Neural cell (in vitro differentiated cells): Measurements from ENCODE around the gene SLC38A5. TPM values are rescaled to one million over a fixed set of nuclear protein-coding genes. Genes with fewer than 3 reads are reported as not detected.

Experiments
- H2AFZ ChIP-seq: fragments of 200-600, 300-800 bp; sonication (generic), shearing (Covaris generic); 2 replicates; pipeline ENCODE4 v1.6.0; 2014; ENCODE audit warnings: low read depth, mild to moderate bottlenecking, antibody characterized with exemption, low read length, moderate library complexity
- H3F3A ChIP-seq: fragments of 200-600 bp; shearing (Covaris generic); 2 replicates; pipeline ENCODE4 v1.6.1; 2016; ENCODE audit warnings: mild to moderate bottlenecking, moderate library complexity, mixed read lengths, antibody characterized with exemption, low read length; ENCODE audit not compliant: insufficient read depth, poor library complexity, severe bottlenecking
- H3K27ac ChIP-seq: fragments of 200-600, 300-800 bp; sonication (generic), shearing (Covaris generic); 2 replicates; pipeline ENCODE4 v1.5.1; 2014; ENCODE audit warnings: mild to moderate bottlenecking, low read length, moderate library complexity
- H3K27me3 ChIP-seq: fragments of 300-800, 200-600 bp; sonication (generic), shearing (Covaris generic); 2 replicates; pipeline ENCODE4 v1.6.0; 2014; ENCODE audit warnings: mild to moderate bottlenecking, low read depth, low read length, moderate library complexity; ENCODE audit not compliant: insufficient read depth
- H3K36me3 ChIP-seq: fragments of 300-800, 200-600 bp; sonication (generic), shearing (Covaris generic); 2 replicates; pipeline ENCODE4 v1.5.1; 2014; ENCODE audit warnings: mild to moderate bottlenecking, antibody characterized with exemption, low read length, moderate library complexity; ENCODE audit not compliant: insufficient read depth
- H3K4me2 ChIP-seq: fragments of 300-800, 200-600 bp; sonication (generic), shearing (Covaris generic); 2 replicates; pipeline ENCODE4 v1.6.0; 2014; ENCODE audit warnings: mild to moderate bottlenecking, low read length
- H3K4me3 ChIP-seq: fragments of 300-800, 200-600 bp; sonication (generic), shearing (Covaris generic); 2 replicates; pipeline ENCODE4 v1.5.1; 2014; ENCODE audit warnings: mild to moderate bottlenecking, low read length, moderate library complexity
- H3K79me2 ChIP-seq: fragments of 200-600 bp; shearing (Covaris generic); replicated peaks from 2 replicates; pipeline ENCODE4 v1.6.0; 2014; ENCODE audit warnings: mild to moderate bottlenecking, low read length, moderate library complexity; ENCODE audit not compliant: insufficient read depth
- H3K9ac ChIP-seq: fragments of 300-800, 200-600 bp; sonication (generic), shearing (Covaris generic); 2 replicates; pipeline ENCODE4 v1.6.1; 2016; ENCODE audit warnings: mild to moderate bottlenecking, low read length, mixed read lengths
- H3K9me2 ChIP-seq: fragments of 200-600 bp; shearing (Covaris generic); 2 replicates; pipeline ENCODE4 v1.6.1; 2016; ENCODE audit warnings: mild to moderate bottlenecking, low read length, mixed read lengths; ENCODE audit not compliant: insufficient read depth
- H3K9me3 ChIP-seq: fragments of 200-600, 300-800 bp; sonication (generic), shearing (Covaris generic); 2 replicates; pipeline ENCODE4 v1.6.1; 2016; ENCODE audit warnings: mild to moderate bottlenecking, mixed run types, low read length, moderate library complexity, mixed read lengths
- H4K20me1 ChIP-seq: fragments of 200-600 bp; shearing (Covaris generic); 2 replicates; pipeline ENCODE4 v1.6.1; 2016; ENCODE audit warnings: mild to moderate bottlenecking, mixed run types; ENCODE audit not compliant: insufficient read depth
- EP300 ChIP-seq: fragments of 450-650 bp; conservative IDR thresholded peaks from 2 replicates; pipeline ENCODE4 v1.6.1; 2014; ENCODE audit warnings: antibody characterized with exemption, mild to moderate bottlenecking, moderate library complexity; ENCODE audit not compliant: poor library complexity, severe bottlenecking
- EZH2 ChIP-seq: fragments of 200-600, 300-800 bp; shearing (Covaris generic), sonication (generic); IDR thresholded peaks from 2 replicates; pipeline ENCODE4 v1.6.1; 2014; ENCODE audit warnings: antibody characterized with exemption, low read length, borderline replicate concordance, mild to moderate bottlenecking; ENCODE audit not compliant: insufficient read depth, poor library complexity, severe bottlenecking
- MXI1 ChIP-seq: fragments of 450-650 bp; conservative IDR thresholded peaks from 2 replicates; pipeline ENCODE4 v1.6.1; 2014; ENCODE audit warnings: antibody characterized with exemption, mild to moderate bottlenecking; ENCODE audit not compliant: poor library complexity, severe bottlenecking
- POLR2AphosphoS5 ChIP-seq: IDR thresholded peaks from 2 replicates; pipeline ENCODE4 v1.6.1; 2012
- RAD21 ChIP-seq: fragments of 450-650 bp; conservative IDR thresholded peaks from 2 replicates; pipeline ENCODE4 v1.6.1; 2014; ENCODE audit warnings: antibody characterized with exemption, mild to moderate bottlenecking, moderate library complexity
- SMC3 ChIP-seq: fragments of 450-650 bp; conservative IDR thresholded peaks from 2 replicates; pipeline ENCODE4 v1.6.1; 2014; ENCODE audit warnings: antibody characterized with exemption, mild to moderate bottlenecking, moderate library complexity; ENCODE audit not compliant: poor library complexity
- TAF1 ChIP-seq: IDR thresholded peaks from 2 replicates; pipeline ENCODE4 v1.6.1; 2012; ENCODE audit warnings: low read depth
- polyA plus RNA-seq: library from polyadenylated mRNA; depleted of rRNA; stranded (reverse); fragments of >200 nt; gene quantifications from 2 replicates; pipeline ENCODE4 v1.2.3, GENCODE V29; 2014
- TF ChIP-seq, protein P1 (sequence below): IDR thresholded peaks from 2 replicates; pipeline ENCODE4 v1.6.1; 2012; ENCODE audit warnings: borderline replicate concordance
- TF ChIP-seq, protein P2 (sequence below): fragments of 450-650 bp; IDR thresholded peaks from 2 replicates; pipeline ENCODE4 v1.5.1; 2014; ENCODE audit warnings: antibody characterized with exemption, mild to moderate bottlenecking, moderate library complexity; ENCODE audit not compliant: poor library complexity, severe bottlenecking

The SLC38A5 gene
- polyA plus RNA-seq, 1 donor from 2014 or later, result 0.48 TPM

- peaks cover 11% of the 10 kb centered on the region for H3K79me2 ChIP-seq
- no peak overlapping the region for H3K4me2 ChIP-seq
- H3K27me3 ChIP-seq, result no peaks in the 10 kb centered on the region
- H3K9me3 ChIP-seq, result no peaks in the 10 kb centered on the region
- H3K36me3 ChIP-seq, result no peaks in the 10 kb centered on the region
- no peak overlapping the region for H3K27ac ChIP-seq
- H3K4me3 ChIP-seq, result no peak overlapping the region
- no peaks in the 10 kb centered on the region for H3F3A ChIP-seq
- H2AFZ ChIP-seq, result no peak overlapping the region
- no peaks in the 10 kb centered on the region for H4K20me1 ChIP-seq
- no peak overlapping the region for H3K9ac ChIP-seq
- H3K9me2 ChIP-seq, result no peaks in the 10 kb centered on the region
- TF ChIP-seq SMC3, result no peak
- no peak for TF ChIP-seq EP300
- no peak for TF ChIP-seq TAF1
- no peak for TF ChIP-seq MXI1
- TF ChIP-seq EZH2, result no peak
- TF ChIP-seq, protein P1, sequence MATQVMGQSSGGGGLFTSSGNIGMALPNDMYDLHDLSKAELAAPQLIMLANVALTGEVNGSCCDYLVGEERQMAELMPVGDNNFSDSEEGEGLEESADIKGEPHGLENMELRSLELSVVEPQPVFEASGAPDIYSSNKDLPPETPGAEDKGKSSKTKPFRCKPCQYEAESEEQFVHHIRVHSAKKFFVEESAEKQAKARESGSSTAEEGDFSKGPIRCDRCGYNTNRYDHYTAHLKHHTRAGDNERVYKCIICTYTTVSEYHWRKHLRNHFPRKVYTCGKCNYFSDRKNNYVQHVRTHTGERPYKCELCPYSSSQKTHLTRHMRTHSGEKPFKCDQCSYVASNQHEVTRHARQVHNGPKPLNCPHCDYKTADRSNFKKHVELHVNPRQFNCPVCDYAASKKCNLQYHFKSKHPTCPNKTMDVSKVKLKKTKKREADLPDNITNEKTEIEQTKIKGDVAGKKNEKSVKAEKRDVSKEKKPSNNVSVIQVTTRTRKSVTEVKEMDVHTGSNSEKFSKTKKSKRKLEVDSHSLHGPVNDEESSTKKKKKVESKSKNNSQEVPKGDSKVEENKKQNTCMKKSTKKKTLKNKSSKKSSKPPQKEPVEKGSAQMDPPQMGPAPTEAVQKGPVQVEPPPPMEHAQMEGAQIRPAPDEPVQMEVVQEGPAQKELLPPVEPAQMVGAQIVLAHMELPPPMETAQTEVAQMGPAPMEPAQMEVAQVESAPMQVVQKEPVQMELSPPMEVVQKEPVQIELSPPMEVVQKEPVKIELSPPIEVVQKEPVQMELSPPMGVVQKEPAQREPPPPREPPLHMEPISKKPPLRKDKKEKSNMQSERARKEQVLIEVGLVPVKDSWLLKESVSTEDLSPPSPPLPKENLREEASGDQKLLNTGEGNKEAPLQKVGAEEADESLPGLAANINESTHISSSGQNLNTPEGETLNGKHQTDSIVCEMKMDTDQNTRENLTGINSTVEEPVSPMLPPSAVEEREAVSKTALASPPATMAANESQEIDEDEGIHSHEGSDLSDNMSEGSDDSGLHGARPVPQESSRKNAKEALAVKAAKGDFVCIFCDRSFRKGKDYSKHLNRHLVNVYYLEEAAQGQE, result no peak
- TF ChIP-seq, protein P2, sequence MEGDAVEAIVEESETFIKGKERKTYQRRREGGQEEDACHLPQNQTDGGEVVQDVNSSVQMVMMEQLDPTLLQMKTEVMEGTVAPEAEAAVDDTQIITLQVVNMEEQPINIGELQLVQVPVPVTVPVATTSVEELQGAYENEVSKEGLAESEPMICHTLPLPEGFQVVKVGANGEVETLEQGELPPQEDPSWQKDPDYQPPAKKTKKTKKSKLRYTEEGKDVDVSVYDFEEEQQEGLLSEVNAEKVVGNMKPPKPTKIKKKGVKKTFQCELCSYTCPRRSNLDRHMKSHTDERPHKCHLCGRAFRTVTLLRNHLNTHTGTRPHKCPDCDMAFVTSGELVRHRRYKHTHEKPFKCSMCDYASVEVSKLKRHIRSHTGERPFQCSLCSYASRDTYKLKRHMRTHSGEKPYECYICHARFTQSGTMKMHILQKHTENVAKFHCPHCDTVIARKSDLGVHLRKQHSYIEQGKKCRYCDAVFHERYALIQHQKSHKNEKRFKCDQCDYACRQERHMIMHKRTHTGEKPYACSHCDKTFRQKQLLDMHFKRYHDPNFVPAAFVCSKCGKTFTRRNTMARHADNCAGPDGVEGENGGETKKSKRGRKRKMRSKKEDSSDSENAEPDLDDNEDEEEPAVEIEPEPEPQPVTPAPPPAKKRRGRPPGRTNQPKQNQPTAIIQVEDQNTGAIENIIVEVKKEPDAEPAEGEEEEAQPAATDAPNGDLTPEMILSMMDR, result no peak
- TF ChIP-seq POLR2AphosphoS5, result no peak
- TF ChIP-seq RAD21, result no peak
Measured at GRCh38 chrX:48472225-48472624, 2.2 kb upstream of the SLC38A5 start.

DNA sequence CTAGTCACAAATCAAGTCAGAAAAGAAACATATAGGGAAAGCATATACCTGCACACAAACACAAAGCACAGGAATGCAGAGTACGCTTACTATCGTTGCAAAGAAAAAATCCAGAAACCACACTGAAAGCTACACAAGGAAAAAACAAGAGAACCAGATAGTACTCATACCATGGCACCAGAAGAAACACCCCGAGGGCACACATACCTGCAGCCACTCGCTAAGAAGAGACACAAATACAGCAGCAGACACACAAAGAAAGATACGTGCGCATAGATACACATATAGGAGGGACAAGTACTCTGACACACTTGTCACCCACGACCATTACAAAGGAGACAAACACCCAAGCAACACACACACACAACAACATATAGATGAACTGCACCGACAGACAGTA lies 1.4 kb upstream of the SLC38A5 start:
- Histone ChIP-seq H3K9ac (no peak overlapping the region), H3K27me3 (no peaks in the 10 kb centered on the region), H4K20me1 (no peaks in the 10 kb centered on the region), H2AFZ (no peak overlapping the region), H3F3A (no peaks in the 10 kb centered on the region), H3K9me3 (no peaks in the 10 kb centered on the region), H3K4me3 (no peak overlapping the region), H3K79me2 (peaks cover 4% of the 10 kb centered on the region), H3K9me2 (no peaks in the 10 kb centered on the region), H3K36me3 (no peaks in the 10 kb centered on the region), H3K4me2 (no peak overlapping the region), H3K27ac (no peak overlapping the region)
- TF ChIP-seq RAD21, result no peak
- no peak for TF ChIP-seq SMC3
- no peak for TF ChIP-seq POLR2AphosphoS5
- TF ChIP-seq MXI1, result no peak
- TF ChIP-seq TAF1, result no peak
- TF ChIP-seq, protein P1, result no peak
- TF ChIP-seq EZH2, result no peak
- TF ChIP-seq EP300, result no peak
- TF ChIP-seq, protein P2, result no peak
